ENCODE measurements around the gene KCNK5. TPM values are rescaled to one million over a fixed set of nuclear protein-coding genes. Genes with fewer than 3 reads are reported as not detected.

The KCNK5 gene
- polyA plus RNA-seq, 3 donors: 0.09 TPM; not detected in 2

DNA sequence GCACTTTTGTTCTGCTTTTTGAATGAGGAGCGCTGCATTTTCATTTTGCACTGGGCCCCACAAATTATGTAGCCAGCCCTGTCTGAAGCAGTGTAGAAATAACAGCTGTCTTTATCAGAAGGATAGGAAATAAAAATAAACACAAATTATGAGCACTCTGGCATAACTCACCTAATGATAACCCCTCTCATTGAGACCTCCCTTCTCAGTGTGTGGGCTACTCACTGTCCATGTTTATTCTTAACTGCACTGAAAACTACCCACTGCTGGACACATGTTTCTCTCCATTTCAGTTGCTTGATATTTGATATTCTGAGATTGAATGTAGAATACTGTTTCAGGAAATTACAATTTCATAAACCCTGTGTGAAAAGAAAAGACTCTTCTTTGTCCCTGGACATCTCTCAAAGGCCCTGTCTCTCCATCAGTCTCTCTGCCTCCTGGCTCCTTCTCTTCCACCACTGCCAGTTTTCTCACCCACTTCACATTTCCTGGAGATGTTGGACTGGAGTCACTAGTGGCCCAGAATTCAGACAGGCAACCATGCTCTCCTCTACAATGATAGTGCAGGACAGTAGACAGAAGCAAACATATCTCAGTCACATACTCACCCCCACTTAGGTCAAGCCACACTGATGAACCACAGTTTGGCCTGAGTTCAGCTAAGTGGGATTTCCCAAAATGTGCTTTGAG, 84.6 kb downstream of the KCNK5 start:
- H3K9me3 Mint-ChIP-seq: peaks cover 0 to 11% (median 0%) of the 10 kb centered on the region in 7 donors
- Histone ChIP-seq H3K4me1 (ENCODE audit: control insufficient read depth in 1 of 2, insufficient read depth in 2 of 2, low read length in 2 of 2) (no peaks in the 10 kb centered on the region), H3K9me3 (replicated peaks in 1 of 2; ENCODE audit: control insufficient read depth in 1 of 2, insufficient read depth in 1 of 2, low read length in 2 of 2) (no peaks in the 10 kb centered on the region), H3K4me3 (replicated peaks in 1 of 3; ENCODE audit: low read depth in 2 of 3, low read length in 3 of 3) (no peak overlapping the region), H3K9ac (ENCODE audit: insufficient read depth, low read length, poor library complexity, severe bottlenecking) (no peak overlapping the region), H3K4me2 (replicated peaks; ENCODE audit: extremely low read depth, low read length, poor library complexity, severe bottlenecking) (no peak overlapping the region), H3K36me3 (replicated peaks in 1 of 2; ENCODE audit: control insufficient read depth in 1 of 2, insufficient read depth in 2 of 2, low read length in 2 of 2) (no peaks in the 10 kb centered on the region), H4K20me1 (ENCODE audit: insufficient read depth, low read length) (no peaks in the 10 kb centered on the region), H2AFZ (ENCODE audit: insufficient read depth, low read depth, low read length, poor library complexity, severe bottlenecking) (no peak overlapping the region), H3K27me3 (ENCODE audit: control insufficient read depth in 2 of 2, insufficient read depth in 2 of 2, low read length in 2 of 2) (no peaks in the 10 kb centered on the region), H3K27ac (ENCODE audit: low read depth in 1 of 2, low read length in 2 of 2) (no peak overlapping the region), H3K79me2 (ENCODE audit: insufficient read depth, low read length) (no peaks in the 10 kb centered on the region)
- H3K27me3 Mint-ChIP-seq (ENCODE audit: low read depth in 3 of 3): peaks cover 9 to 28% (median 9%) of the 10 kb centered on the region in 3 donors
- no peaks in the 10 kb centered on the region for H3K4me1 Mint-ChIP-seq
- whole genome bisulfite sequencing (ENCODE audit: insufficient coverage): no CpG with 5 or more reads among the region's 1 CpG
- TF ChIP-seq, protein P1, sequence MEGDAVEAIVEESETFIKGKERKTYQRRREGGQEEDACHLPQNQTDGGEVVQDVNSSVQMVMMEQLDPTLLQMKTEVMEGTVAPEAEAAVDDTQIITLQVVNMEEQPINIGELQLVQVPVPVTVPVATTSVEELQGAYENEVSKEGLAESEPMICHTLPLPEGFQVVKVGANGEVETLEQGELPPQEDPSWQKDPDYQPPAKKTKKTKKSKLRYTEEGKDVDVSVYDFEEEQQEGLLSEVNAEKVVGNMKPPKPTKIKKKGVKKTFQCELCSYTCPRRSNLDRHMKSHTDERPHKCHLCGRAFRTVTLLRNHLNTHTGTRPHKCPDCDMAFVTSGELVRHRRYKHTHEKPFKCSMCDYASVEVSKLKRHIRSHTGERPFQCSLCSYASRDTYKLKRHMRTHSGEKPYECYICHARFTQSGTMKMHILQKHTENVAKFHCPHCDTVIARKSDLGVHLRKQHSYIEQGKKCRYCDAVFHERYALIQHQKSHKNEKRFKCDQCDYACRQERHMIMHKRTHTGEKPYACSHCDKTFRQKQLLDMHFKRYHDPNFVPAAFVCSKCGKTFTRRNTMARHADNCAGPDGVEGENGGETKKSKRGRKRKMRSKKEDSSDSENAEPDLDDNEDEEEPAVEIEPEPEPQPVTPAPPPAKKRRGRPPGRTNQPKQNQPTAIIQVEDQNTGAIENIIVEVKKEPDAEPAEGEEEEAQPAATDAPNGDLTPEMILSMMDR (IDR thresholded peaks at IDR 0.05): no peak
- no peak overlapping the region for H3K27ac Mint-ChIP-seq
- intact Hi-C loops (cut with micrococcal nuclease): no loop called here
- no peaks in the 10 kb centered on the region for H3K36me3 Mint-ChIP-seq
- no peak overlapping the region for H3K4me3 Mint-ChIP-seq
- no peak for DNase-seq

DNA sequence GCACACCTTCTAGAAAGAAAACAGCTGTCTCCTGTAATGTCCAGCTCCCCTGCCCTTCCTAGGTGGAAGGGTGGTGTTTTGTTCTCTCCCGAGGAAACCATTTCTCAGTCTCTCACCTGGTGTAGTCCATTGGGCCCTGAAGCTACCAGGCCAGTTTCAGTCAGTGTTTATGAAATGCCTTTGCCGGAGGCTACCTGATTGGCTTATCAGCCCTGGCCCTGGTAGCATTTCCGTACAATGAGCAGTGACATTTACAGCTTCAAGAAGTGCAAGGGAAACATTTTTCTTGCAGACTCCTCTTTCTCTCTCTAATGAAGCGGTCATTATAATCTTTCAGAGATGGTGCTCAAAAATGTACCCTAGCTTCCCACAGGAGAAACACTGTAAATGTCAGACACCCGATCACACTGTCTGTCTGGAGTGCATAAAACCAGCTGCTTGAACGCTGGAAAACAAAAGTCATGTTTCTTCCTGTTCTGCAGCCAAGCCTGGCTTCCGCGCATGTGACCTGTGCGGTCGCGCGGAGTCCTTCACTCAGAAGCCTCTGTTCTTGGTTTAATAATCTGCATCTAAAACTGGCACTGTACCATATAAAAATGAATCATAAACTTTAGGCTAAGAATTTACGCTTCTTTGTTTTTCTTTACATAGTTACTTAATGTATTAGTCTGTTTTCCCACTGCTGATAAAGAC, 85.9 kb downstream of the KCNK5 start:
- Histone ChIP-seq H3K79me2 (ENCODE audit: insufficient read depth, low read length) (no peaks in the 10 kb centered on the region), H2AFZ (ENCODE audit: insufficient read depth, low read depth, low read length, poor library complexity, severe bottlenecking) (peak overlapping the region; percentile 46), H3K36me3 (replicated peaks in 1 of 2; ENCODE audit: control insufficient read depth in 1 of 2, insufficient read depth in 2 of 2, low read length in 2 of 2) (no peaks in the 10 kb centered on the region), H3K4me3 (replicated peaks in 1 of 3; ENCODE audit: low read depth in 2 of 3, low read length in 3 of 3) (peak overlapping the region in 1 of 3 experiments; percentile 49), H3K4me2 (replicated peaks; ENCODE audit: extremely low read depth, low read length, poor library complexity, severe bottlenecking) (peak overlapping the region; percentile 52), H4K20me1 (ENCODE audit: insufficient read depth, low read length) (no peaks in the 10 kb centered on the region), H3K9ac (ENCODE audit: insufficient read depth, low read length, poor library complexity, severe bottlenecking) (no peak overlapping the region), H3K9me3 (replicated peaks in 1 of 2; ENCODE audit: control insufficient read depth in 1 of 2, insufficient read depth in 1 of 2, low read length in 2 of 2) (no peaks in the 10 kb centered on the region), H3K4me1 (ENCODE audit: control insufficient read depth in 1 of 2, insufficient read depth in 2 of 2, low read length in 2 of 2) (no peaks in the 10 kb centered on the region), H3K27me3 (ENCODE audit: control insufficient read depth in 2 of 2, insufficient read depth in 2 of 2, low read length in 2 of 2) (no peaks in the 10 kb centered on the region), H3K27ac (ENCODE audit: low read depth in 1 of 2, low read length in 2 of 2) (no peak overlapping the region)
- DNase-seq: peak in 1 of 3 donors; percentile 6
- Mint-ChIP-seq H3K27me3 (ENCODE audit: low read depth in 3 of 3) (peaks cover 8 to 23% (median 9%) of the 10 kb centered on the region in 3 donors), H3K36me3 (no peaks in the 10 kb centered on the region), H3K9me3 (peaks cover 0 to 17% (median 1%) of the 10 kb centered on the region in 7 donors), H3K27ac (no peak overlapping the region), H3K4me3 (peak overlapping the region in 1 of 2 donors; percentile 67), H3K4me1 (no peaks in the 10 kb centered on the region)
- TF ChIP-seq, protein P1 (IDR thresholded peaks at IDR 0.05): no peak
- intact Hi-C loops (cut with micrococcal nuclease): no loop called here
- 38% methylated on average over 5 of the region's 13 CpGs for WGBS (ENCODE audit: insufficient coverage)
